Measurements from ENCODE around the gene NFIA.

- TF ChIP-seq CTCF (IDR thresholded peaks at IDR 0.05) (no peak), POLR2A (IDR thresholded peaks at IDR 0.05) (no peak), POLR2AphosphoS5 (IDR thresholded peaks at IDR 0.05) (no peak)
Observed at GRCh38 chr1:61490924-61491323, 408.6 kb downstream of the NFIA start.

Data from prostate gland (tissue), 2 donors.